Central memory CD4-positive, alpha-beta T cell (primary cell): Measurements from ENCODE around the gene NAA40.
"Not testable (repeated sequence)": the region's sequence is repeated elsewhere in the genome, so short reads cannot be mapped to it uniquely, and the experiment has no call there.

Experiments
- DNase-seq: peaks from one replicate; pipeline ENCODE4 v3.0.0; 2022

The NAA40 gene

GRCh38 chr11:63940786-63941185 is 2.0 kb downstream of the NAA40 start:
- DNase-seq = no peak

- no peak for DNase-seq
Observed at GRCh38 chr11:63941901-63942300, 3.1 kb downstream of the NAA40 start.

- no peak for DNase-seq
Observed at GRCh38 chr11:63942803-63943202, 4.0 kb downstream of the NAA40 start.

- DNase-seq = no peak
Observed at GRCh38 chr11:63944987-63945386, 6.2 kb downstream of the NAA40 start.

GRCh38 chr11:63945477-63946163 is 6.8 kb downstream of the NAA40 start:
- DNase-seq = peak; percentile 37

- peak; percentile 15 for DNase-seq
Observed at GRCh38 chr11:63951779-63952536, 13.2 kb downstream of the NAA40 start.

- DNase-seq = no peak
Observed at GRCh38 chr11:63952570-63952969, 13.8 kb downstream of the NAA40 start.

GRCh38 chr11:63958008-63958407 is 19.2 kb downstream of the NAA40 start:
- no peak for DNase-seq

GRCh38 chr11:63961608-63962412 is 23.0 kb downstream of the NAA40 start:
- DNase-seq = no peak

GRCh38 chr11:63963895-63964294 is 25.1 kb downstream of the NAA40 start:
- DNase-seq = not testable (repeated sequence)

- DNase-seq = no peak
Observed at GRCh38 chr11:63966444-63966843, 27.6 kb downstream of the NAA40 start.

- no peak for DNase-seq
Observed at GRCh38 chr11:63969461-63969860, 30.7 kb downstream of the NAA40 start.

- no peak for DNase-seq
Observed at GRCh38 chr11:63970902-63971301, 32.1 kb downstream of the NAA40 start.

GRCh38 chr11:63973912-63974258 is 35.1 kb downstream of the NAA40 start:
- DNase-seq = not testable (repeated sequence)

GRCh38 chr11:63974259-63975143 is 35.7 kb downstream of the NAA40 start, which contains the start of gene COX8A:
Gene COX8A (plus strand): TSS chr11:63974620. CDS start chr11:63974681, 61 bp downstream.
- peak; percentile 97 for DNase-seq

GRCh38 chr11:63978551-63979239 is 39.9 kb downstream of the NAA40 start:
- DNase-seq = no peak

GRCh38 chr11:63979426-63979825 is 40.6 kb downstream of the NAA40 start:
- DNase-seq = no peak

GRCh38 chr11:63985812-63986155 is 47.0 kb downstream of the NAA40 start:
- DNase-seq = peak; percentile 71

GRCh38 chr11:63986156-63986931 is 47.5 kb downstream of the NAA40 start, which contains the start of gene OTUB1:
Gene OTUB1 (plus strand): TSS chr11:63986438. CDS start chr11:63986457, 19 bp downstream.
- peak; percentile 84 for DNase-seq

- DNase-seq = no peak
Observed at GRCh38 chr11:63986932-63987513, 48.2 kb downstream of the NAA40 start.

GRCh38 chr11:63991558-63991957 is 52.8 kb downstream of the NAA40 start:
- DNase-seq = no peak
